Choroid plexus epithelial cell (primary cell): ENCODE data around the gene EPDR1.
"Not testable (repeated sequence)": the region's sequence is repeated elsewhere in the genome, so short reads cannot be mapped to it uniquely, and the experiment has no call there.

Experiments used
- DNase-seq: peaks from one replicate; pipeline ENCODE4 v3.0.0-alpha.2; 2010; ENCODE audit warnings: low read depth
- H3K4me3 ChIP-seq: 2 replicates; pipeline ENCODE4 v1.5.1; 2011; ENCODE audit warnings: low read depth, mild to moderate bottlenecking, control low read depth, low read length, moderate library complexity
- CTCF ChIP-seq: conservative IDR thresholded peaks from 2 replicates; pipeline ENCODE4 v1.5.1; 2011; ENCODE audit warnings: low read depth, mild to moderate bottlenecking, control low read depth, inconsistent platforms, low read length, moderate library complexity

EPDR1 gene

GRCh38 chr7:37943905-37944736, 23.7 kb downstream of the EPDR1 start:
- no peak overlapping the region for H3K4me3 ChIP-seq
- no peak for TF ChIP-seq CTCF
- DNase-seq, result no peak

GRCh38 chr7:37944737-37945054, 24.3 kb downstream of the EPDR1 start:
- TF ChIP-seq CTCF, result no peak
- no peak overlapping the region for H3K4me3 ChIP-seq
- no peak for DNase-seq

- peak; percentile 73 for DNase-seq
- H3K4me3 ChIP-seq, result no peak overlapping the region
- no peak for TF ChIP-seq CTCF
Observed at GRCh38 chr7:37945336-37945735, 24.9 kb downstream of the EPDR1 start.

GRCh38 chr7:37947138-37947940, 26.9 kb downstream of the EPDR1 start:
- H3K4me3 ChIP-seq, result no peak overlapping the region
- TF ChIP-seq CTCF, result no peak
- no peak for DNase-seq

GRCh38 chr7:37947941-37948210, 27.4 kb downstream of the EPDR1 start:
- TF ChIP-seq CTCF, result no peak

GRCh38 chr7:37952240-37952639, 31.8 kb downstream of the EPDR1 start:
- H3K4me3 ChIP-seq, result no peak overlapping the region
- TF ChIP-seq CTCF, result no peak
- no peak for DNase-seq

More at GRCh38 chr7:37947941-37948210, 27.4 kb downstream of the EPDR1 start:
- no peak overlapping the region for H3K4me3 ChIP-seq
- DNase-seq, result no peak

GRCh38 chr7:37954217-37954616, 33.8 kb downstream of the EPDR1 start:
- DNase-seq, H3K4me3 ChIP-seq: not testable (repeated sequence)
